ENCODE results near the gene AMHR2.

- no peak for TF ChIP-seq POLR2A (IDR thresholded peaks at IDR 0.05)
- TF ChIP-seq POLR2AphosphoS5 (IDR thresholded peaks at IDR 0.05), result no peak
- no peak for TF ChIP-seq CTCF (IDR thresholded peaks at IDR 0.05)
These were observed 35.4 kb downstream of the AMHR2 start for GRCh38 chr12:53459097-53459496.

All from suprapubic skin (tissue), 4 donors.